Sigmoid colon (tissue), 4 donors: ENCODE results near the gene ACOXL.

Experiments used
- EP300 ChIP-seq, 4 donors: sonication (generic); formaldehyde crosslinking; IDR thresholded peaks; one replicate each; pipeline ENCODE4 v1.6.1; 2017; ENCODE audit warnings: antibody characterized with exemption in 4 of 4
- POLR2A ChIP-seq, 2 donors: fragments of 450-650 bp; IDR thresholded peaks; one replicate each; pipeline ENCODE4 v1.6.1; 2016; ENCODE audit warnings: antibody characterized with exemption in 2 of 2, mild to moderate bottlenecking in 2 of 2, moderate library complexity in 2 of 2
- POLR2AphosphoS5 ChIP-seq, 4 donors: sonication (generic); formaldehyde crosslinking; IDR thresholded peaks; one replicate each; pipeline ENCODE4 v1.6.1; 2017; ENCODE audit warnings: antibody characterized with exemption in 4 of 4
- TF ChIP-seq, protein P1 (sequence below), 4 experiments: fragments of 450-650 bp in 3 of 4; fragments of 200-600 bp in 1 of 4; IDR thresholded peaks; one replicate each; pipeline ENCODE4 v1.5.1; 2016 to 2019; ENCODE audit warnings: antibody characterized with exemption in 4 of 4, mild to moderate bottlenecking in 3 of 4, moderate library complexity in 2 of 4

DNA sequence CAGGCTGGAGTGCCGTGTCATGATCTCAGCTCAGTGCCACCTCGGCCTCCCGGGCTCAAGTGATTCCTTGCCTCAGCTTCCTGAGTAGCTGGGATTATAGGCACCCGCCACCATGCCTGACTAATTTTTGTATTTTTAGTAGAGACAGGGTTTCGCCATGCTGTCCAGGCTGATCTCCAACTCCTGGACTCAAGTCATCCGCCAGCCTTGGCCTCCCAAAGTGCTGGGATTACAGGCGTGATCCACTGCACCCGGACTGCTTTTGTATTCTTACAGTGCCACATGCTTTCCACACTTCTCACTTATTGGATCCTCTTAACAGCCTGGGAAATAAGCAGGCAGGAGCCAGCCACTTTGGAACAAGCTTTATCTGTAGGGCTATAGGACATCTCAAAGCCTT, 363.1 kb downstream of the ACOXL start:
- no peak for TF ChIP-seq EP300 (IDR thresholded peaks at IDR 0.05)
- no peak for TF ChIP-seq POLR2A (IDR thresholded peaks at IDR 0.05)
- TF ChIP-seq, protein P1, sequence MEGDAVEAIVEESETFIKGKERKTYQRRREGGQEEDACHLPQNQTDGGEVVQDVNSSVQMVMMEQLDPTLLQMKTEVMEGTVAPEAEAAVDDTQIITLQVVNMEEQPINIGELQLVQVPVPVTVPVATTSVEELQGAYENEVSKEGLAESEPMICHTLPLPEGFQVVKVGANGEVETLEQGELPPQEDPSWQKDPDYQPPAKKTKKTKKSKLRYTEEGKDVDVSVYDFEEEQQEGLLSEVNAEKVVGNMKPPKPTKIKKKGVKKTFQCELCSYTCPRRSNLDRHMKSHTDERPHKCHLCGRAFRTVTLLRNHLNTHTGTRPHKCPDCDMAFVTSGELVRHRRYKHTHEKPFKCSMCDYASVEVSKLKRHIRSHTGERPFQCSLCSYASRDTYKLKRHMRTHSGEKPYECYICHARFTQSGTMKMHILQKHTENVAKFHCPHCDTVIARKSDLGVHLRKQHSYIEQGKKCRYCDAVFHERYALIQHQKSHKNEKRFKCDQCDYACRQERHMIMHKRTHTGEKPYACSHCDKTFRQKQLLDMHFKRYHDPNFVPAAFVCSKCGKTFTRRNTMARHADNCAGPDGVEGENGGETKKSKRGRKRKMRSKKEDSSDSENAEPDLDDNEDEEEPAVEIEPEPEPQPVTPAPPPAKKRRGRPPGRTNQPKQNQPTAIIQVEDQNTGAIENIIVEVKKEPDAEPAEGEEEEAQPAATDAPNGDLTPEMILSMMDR (IDR thresholded peaks at IDR 0.05) = no peak
- no peak for TF ChIP-seq POLR2AphosphoS5 (IDR thresholded peaks at IDR 0.05)
